CD1c-positive myeloid dendritic cell (primary cell): Measurements from ENCODE around the gene ZNF597.
"Not testable (repeated sequence)": the region's sequence is repeated elsewhere in the genome, so short reads cannot be mapped to it uniquely, and the experiment has no call there.

Experiments
- DNase-seq: peaks from one replicate; pipeline ENCODE4 v3.0.0-alpha.2; 2016; ENCODE audit errors: extremely low spot score

Gene ZNF597

DNA sequence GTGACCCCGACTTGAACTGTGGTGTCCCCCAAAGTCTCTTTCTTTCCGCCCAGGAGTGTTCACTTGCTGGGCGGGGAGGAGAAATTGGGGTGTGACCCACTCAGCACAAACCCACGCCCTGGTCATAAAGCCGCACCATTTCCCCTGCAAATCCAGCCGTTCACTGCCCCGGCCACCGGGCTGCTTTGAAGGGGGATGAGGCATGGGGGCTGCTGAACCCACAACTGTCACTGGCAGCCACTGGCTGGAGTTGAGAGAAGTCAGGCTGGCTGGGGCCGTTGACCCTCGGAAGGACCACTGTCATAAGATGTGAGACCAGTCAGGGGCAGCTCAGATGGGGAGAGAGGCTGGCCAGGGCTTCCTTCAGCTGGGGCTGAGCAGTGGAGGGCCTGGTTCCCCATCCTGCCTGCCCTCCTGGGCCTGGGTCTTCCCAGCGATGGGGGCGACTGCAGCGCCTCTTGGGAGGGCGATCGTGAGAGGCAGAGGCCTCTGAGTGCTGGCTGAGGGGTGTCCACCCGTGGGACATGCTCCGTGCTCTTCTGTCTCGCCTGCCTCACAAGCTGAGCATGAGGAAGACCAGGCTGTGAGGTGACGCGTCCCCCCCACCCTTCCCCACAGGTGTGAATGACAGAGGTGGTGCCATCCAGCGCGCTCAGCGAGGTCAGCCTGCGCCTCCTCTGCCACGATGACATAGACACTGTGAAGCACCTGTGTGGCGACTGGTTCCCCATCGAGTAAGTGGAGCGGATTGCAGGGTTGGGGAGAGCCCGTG, 32.5 kb upstream of the ZNF597 start:
- no peak for DNase-seq

GRCh38 chr16:3474870-3475269, 31.6 kb upstream of the ZNF597 start:
- DNase-seq: not testable (repeated sequence)

DNA sequence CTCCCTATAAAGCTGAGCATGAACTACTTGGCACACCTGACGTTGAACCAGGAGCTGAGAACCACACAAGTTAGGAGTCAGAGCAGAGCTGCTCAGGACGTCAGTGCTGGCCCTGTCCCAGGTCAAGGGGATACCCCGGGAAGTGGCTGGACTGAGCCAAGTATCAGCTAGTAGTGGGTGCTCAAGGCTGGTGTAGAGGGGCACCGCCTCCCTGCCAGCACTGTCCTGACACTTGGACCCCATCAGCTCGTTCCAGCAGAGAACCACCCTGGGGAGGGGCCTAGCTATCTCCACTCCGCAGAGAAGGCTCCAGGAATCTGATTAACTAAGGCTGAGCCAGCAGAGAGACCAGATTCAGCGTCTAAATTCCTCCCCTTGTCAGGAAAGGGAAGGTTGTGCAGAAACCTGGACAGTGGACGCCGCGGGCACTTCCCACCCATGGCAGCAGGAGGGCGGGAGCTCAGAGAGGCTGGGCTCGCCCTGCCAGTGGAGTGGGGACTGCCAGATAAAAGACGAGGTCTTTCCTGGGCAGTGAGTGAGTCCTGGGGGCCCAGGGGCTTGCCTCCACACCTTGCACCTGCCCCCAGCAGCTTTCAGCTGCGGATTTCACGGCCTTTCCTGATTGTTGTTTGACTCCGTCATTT, 31.0 kb upstream of the ZNF597 start:
- DNase-seq: no peak

GRCh38 chr16:3473596-3473943, 30.3 kb upstream of the ZNF597 start:
- not testable (repeated sequence) for DNase-seq

- DNase-seq: no peak
Measured at GRCh38 chr16:3472878-3473595, 29.7 kb upstream of the ZNF597 start.

GRCh38 chr16:3471518-3472176, 28.3 kb upstream of the ZNF597 start:
- no peak for DNase-seq

GRCh38 chr16:3470723-3471122, 27.4 kb upstream of the ZNF597 start:
- DNase-seq: no peak

DNA sequence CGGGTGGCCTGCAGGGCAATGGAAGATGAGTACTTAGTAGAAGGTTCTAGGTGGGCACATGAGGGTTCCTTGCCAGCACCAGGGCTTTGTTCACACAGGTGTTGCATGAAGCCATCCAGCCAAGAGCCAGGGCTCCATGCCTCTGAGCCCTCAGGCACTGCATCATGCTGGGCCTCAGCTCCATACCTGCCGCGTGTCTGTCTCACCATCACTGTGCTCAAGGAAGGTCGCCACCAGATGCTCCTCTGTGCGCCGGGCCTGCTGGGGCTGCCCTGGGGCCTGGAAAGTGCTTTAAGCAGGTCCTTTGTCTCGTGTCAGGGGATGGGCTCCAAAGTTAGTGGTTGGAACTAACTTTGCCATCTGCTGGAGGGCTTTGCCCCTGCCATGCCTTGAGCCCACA, 26.4 kb upstream of the ZNF597 start:
- DNase-seq: no peak

DNA sequence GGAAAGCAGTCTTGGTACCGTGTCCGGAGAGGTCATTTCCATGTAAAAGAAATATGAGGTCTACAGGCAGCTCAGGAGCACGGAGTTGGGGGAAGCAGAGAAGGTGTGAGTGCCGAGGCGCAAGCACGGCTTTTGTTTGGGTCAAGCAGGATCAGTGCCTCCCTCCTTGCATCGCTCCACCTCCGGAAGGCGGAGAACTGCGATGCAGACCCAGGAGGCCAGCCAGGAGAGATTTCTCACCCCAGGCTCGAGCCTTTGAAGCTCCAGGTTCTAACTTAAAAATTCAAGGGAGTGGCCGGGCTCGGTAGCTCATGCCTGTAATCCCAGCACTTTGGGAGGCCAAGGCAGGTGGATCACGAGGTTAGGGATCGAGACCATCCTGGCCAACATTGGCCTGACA, 25.2 kb upstream of the ZNF597 start:
- DNase-seq: no peak

DNA sequence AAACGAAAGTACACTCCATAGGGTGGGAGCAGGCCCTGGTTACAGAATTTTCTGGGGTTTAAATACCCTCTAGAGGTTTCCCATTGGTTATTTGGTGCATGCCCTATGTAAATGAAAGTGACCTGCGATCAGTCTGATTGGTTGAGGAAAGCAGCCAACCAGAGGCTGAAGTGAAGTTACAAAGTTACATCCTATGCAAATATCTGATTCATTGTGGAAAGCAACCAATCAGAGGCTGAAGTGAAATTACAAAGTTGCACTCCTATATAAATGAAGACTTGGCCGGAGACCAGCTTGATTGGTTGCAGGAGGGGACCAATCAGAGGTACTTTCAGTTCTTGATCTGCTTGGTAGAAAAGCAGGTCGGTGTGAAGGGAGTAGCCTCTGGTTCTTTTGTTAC, 24.6 kb upstream of the ZNF597 start:
- DNase-seq: peak; percentile 40

DNA sequence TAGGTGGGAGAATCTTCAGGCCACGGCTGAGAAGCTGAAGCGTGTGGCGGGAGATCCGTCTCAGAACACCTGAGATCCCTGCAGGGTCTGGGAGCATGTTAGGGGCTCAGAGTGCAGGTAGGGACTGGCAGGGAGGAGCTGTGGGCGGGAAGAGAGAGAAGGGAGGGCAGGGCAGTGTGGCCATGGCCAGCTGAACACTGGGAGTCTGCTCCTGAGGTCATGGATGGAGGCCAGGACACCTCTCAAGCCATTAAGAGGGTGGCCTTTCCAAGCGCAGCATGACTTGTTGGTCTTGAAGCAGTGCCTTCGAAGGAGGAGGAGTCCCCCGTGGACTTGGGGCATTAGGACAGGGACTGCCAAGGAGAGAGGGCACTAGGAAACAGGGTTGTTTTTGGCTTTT, 23.9 kb upstream of the ZNF597 start:
- DNase-seq: no peak

DNA sequence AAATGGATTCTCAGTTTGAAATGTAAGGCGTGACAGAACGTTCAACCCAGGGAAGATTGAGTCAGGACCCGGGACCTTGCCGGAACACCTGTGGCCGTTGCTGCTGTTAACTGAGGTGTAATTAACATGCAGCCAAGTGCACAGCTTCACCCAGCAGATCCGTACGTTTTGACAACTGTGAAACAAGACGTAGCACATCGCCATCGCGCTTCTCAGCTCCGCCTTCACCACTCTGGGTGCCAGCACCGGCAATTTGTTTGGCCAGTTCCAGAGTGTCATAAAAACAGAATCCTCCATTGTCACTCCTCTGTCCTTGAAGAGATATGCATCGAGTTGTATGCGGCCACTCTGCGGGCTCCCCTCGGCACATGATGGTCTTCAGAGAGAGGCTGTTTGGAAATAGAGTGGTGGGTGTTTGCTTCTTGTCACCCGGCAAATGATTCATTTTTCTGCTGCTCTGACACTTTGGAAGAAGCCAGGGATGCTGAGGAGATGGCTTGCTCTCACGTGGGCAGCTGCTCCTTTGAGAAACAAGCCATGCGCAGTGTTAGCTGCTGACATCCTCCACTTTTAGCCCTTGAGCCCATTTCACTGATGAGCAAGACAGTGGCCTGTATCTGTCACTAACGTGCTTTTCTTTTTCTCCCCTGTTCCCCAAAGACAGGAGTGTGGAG, 22.7 kb upstream of the ZNF597 start:
- DNase-seq: no peak

DNA sequence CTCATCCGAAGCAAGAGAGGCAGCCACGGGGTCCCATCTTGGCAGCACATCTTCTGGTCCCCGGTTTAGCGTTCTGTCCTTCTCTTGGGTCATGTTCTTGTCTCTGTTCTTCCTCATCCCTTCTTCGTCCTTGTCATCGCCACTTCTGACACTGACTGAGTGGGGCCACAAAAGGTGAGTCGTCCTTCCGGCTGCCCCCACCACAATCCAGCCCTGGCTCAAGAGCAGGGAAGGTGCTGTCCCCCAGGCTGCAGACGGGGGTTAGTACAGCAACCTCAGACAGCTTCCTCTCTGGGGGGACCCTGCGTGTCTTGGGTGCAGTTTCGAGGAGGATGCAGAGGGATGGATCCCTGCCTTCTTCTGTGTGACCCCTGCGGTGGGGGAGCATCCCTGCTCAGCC, 22.0 kb upstream of the ZNF597 start:
- DNase-seq: no peak

DNA sequence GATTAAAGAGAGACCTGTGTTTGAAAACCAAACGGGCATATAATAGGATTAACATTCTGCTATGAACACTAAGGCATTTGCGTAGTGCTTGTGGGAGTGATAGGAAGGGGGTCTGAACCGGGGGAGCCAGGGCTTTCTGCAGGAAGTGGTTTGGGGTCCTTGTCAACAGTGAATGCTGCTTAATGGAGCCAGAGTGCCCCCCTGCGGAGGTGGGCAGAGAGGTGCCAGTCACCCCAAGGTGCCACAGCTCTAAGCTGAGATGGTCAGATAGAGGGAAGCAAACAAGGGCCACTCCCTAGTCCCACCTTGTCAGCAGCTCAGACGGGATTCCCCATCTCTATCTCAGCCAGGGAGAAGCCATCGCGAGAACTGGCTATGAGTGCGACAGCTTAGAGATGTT, 17.8 kb upstream of the ZNF597 start:
- DNase-seq: peak; percentile 11

- DNase-seq: no peak
Measured at GRCh38 chr16:3460585-3460984, 17.3 kb upstream of the ZNF597 start.

DNA sequence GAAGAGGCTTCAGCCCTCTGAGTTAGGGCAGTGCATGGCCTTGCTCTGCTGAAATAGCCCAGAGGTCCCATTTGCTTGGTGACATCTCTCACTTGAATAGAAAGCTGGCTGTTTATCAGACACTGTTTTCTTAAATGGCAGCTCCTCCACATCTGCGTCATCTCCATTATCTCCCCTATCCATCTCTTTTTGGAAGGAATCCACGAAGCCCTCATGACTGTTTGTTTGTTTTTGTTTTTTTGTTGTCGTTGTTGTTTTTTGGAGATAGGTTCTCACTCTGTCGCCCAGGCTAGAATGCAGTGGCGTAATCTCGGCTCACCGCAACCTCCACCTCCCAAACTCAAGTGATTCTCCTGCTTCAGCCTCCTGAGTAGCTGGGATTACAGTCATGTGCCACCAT, 16.8 kb upstream of the ZNF597 start:
- DNase-seq: no peak

GRCh38 chr16:3459401-3460090, 16.2 kb upstream of the ZNF597 start:
- no peak for DNase-seq

DNA sequence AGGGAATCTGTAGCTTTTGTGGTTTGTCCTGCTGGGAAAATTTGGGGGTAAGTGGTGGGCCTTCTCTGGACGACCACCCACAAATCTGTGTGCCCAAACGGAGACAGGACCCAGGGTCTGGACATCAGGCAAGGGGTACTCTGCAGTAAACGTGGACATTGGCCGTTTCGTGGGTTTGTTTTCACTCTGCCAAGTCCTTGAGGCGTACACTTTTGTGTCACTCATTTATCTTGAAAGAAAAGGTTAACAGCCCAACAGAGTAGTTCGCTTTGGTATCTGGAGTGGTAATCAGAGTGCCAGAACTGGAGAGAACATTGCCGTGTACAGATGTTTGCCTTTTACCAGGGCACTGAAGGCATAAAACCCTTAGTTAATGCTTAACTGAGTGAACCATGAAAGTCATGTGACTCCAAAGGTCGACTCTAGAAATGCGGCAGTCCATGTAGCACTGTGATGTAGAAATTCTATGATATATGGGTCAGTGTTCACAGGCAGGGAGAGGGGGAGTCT, 15.6 kb upstream of the ZNF597 start:
- no peak for DNase-seq

DNA sequence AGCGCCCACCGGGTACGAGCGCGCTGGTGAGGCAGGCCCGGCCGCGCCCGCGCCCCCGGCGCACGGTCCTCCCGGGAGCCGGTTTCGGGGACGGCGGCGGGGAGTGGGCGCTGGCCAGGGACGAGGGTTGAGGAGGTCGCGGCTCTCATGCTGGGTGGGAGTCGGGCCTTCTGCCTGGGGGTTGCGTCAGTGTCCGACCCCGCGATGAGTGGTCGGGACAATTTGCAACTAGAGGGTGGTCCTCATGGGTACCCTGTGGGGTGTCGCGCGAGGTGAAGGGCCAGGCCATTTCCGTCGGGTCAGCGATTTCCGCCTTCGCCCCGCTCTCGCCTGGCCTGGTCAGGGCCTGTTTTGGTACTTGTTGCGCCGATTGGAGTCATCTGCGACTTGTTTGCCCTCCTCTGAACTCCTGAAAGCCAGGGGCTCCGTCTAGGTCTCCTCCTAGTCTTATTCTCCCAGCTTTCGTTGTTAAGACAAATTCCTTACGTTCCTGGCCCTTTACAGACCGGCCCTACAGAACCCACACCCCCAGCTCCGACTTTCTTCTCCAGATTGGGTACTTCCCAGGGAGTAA, 15.1 kb upstream of the ZNF597 start:
- peak; percentile 15 for DNase-seq

- peak; percentile 97 for DNase-seq
Measured at GRCh38 chr16:3457434-3458252, 14.3 kb upstream of the ZNF597 start.
